ENCODE data around the gene FAM107B.

- TF ChIP-seq CTCF (IDR thresholded peaks at IDR 0.05) = no peak
- no peak for TF ChIP-seq POLR2A (IDR thresholded peaks at IDR 0.05)
These were observed 47.1 kb upstream of the FAM107B start for GRCh38 chr10:14821635-14822375.

Measured in adrenal gland (tissue), 5 donors.